Upper lobe of left lung (tissue), 6 donors: Measurements from ENCODE around the gene FBXW5. TPM values are rescaled to one million over a fixed set of nuclear protein-coding genes. Genes with fewer than 3 reads are reported as not detected.

Experiments
- ATAC-seq, 2 donors: fragments of 200-7000 bp; cut with Tn5 transposase; one replicate each; pipeline ENCODE4 v1.9.1; 2022; ENCODE audit warnings: mild to moderate bottlenecking in 2 of 2, moderate library complexity in 2 of 2; ENCODE audit not compliant: low FRiP score in 2 of 2
- DNase-seq, 2 donors: peaks; one replicate each; pipeline ENCODE4 v3.0.0-alpha.2; 2019 to 2020
- H3K27ac ChIP-seq, 4 donors: fragments of 200-600 bp; sonication (generic); one replicate each; pipeline ENCODE4 v1.5.1; 2016 to 2019
- H3K27me3 ChIP-seq, 4 donors: fragments of 200-600 bp; sonication (generic); one replicate each; pipeline ENCODE4 v1.5.1; 2017 to 2019
- H3K36me3 ChIP-seq, 4 donors: fragments of 200-600 bp; sonication (generic); one replicate each; pipeline ENCODE4 v1.5.1; 2016 to 2019
- H3K4me1 ChIP-seq, 4 donors: fragments of 200-600 bp; sonication (generic); one replicate each; pipeline ENCODE4 v1.5.1; 2018 to 2019
- H3K4me3 ChIP-seq, 4 donors: fragments of 200-600 bp; sonication (generic); one replicate each; pipeline ENCODE4 v1.5.1; 2017 to 2019; ENCODE audit warnings: mild to moderate bottlenecking in 2 of 4, moderate library complexity in 1 of 4
- H3K9me3 ChIP-seq, 4 donors: fragments of 200-600 bp; sonication (generic); one replicate each; pipeline ENCODE4 v1.5.1; 2018 to 2019
- CTCF ChIP-seq, 6 experiments: fragments of 450-650 bp in 4 of 6; fragments of 200-600 bp in 2 of 6; sonication (generic) in 2 of 6; IDR thresholded peaks; one replicate each; pipeline ENCODE4 v1.5.1; 2016 to 2019; ENCODE audit warnings: antibody characterized with exemption in 6 of 6
- EP300 ChIP-seq, 4 donors: sonication (generic); formaldehyde crosslinking; IDR thresholded peaks; one replicate each; pipeline ENCODE4 v1.5.1; 2017; ENCODE audit warnings: antibody characterized with exemption in 4 of 4, control low read depth in 2 of 4
- POLR2A ChIP-seq, 4 donors: fragments of 450-650 bp; IDR thresholded peaks; one replicate each; pipeline ENCODE4 v1.5.1; 2016 to 2017; ENCODE audit warnings: antibody characterized with exemption in 4 of 4, mild to moderate bottlenecking in 2 of 4
- POLR2AphosphoS5 ChIP-seq, 2 donors: sonication (generic); formaldehyde crosslinking; IDR thresholded peaks; one replicate each; pipeline ENCODE4 v1.5.1; 2017; ENCODE audit warnings: antibody characterized with exemption in 2 of 2
- WGBS, 2 donors: methylation state at CpG; one replicate each; pipeline ENCODE4 v1.1.5; 2017 to 2018; 5-methylcytosine and 5-hydroxymethylcytosine counted together
- total RNA-seq, 6 donors: library from RNA; depleted of rRNA in 4 of 6; stranded (reverse); fragments of >200 nt in 4 of 6; gene quantifications; one replicate each; pipeline versions ENCODE4 v1.1.0 to v1.2.1, GENCODE V29; 2016 to 2021
- donor health status: DM: no; HTN: no; CAD: no; lungs with moderate emphysema.
- donor health status: DM: no; HTN: yes; CAD: no; lungs with severe emphysema.

Gene FBXW5
- total RNA-seq, 6 donors from 2014 or later: 93.3 to 191 (median 153) TPM

- ATAC-seq (no peak), DNase-seq (peak in 1 of 2 donors; percentile 68)
- TF ChIP-seq POLR2AphosphoS5 (IDR thresholded peaks at IDR 0.05): no peak
- peaks cover 6 to 68% (median 48%) of the 10 kb centered on the region in 4 donors for H3K36me3 ChIP-seq
- no peaks in the 10 kb centered on the region for H3K9me3 ChIP-seq
- no peak overlapping the region for H3K4me3 ChIP-seq
- H3K27ac ChIP-seq: no peak overlapping the region
- H3K27me3 ChIP-seq: no peaks in the 10 kb centered on the region
- 95 to 97% methylated on average over 13 to 19 of the region's 19 CpGs for WGBS, 2 donors
- peaks cover 0 to 6% (median 0%) of the 10 kb centered on the region in 4 donors for H3K4me1 ChIP-seq
Observed at GRCh38 chr9:136923881-136924280, 20.7 kb downstream of the FBXW5 start.

GRCh38 chr9:136922540-136922939 is 22.0 kb downstream of the FBXW5 start:
- ATAC-seq: no peak
- no peaks in the 10 kb centered on the region for H3K27me3 ChIP-seq
- H3K4me3 ChIP-seq: no peak overlapping the region
- no peaks in the 10 kb centered on the region for H3K4me1 ChIP-seq
- H3K36me3 ChIP-seq: peaks cover 6 to 78% (median 52%) of the 10 kb centered on the region in 4 donors
- WGBS, 2 donors: 93 to 94% methylated on average over 17 to 19 of the region's 19 CpGs
- DNase-seq: peak in 1 of 2 donors; percentile 46
- no peak overlapping the region for H3K27ac ChIP-seq
- H3K9me3 ChIP-seq: no peaks in the 10 kb centered on the region
- no peak for TF ChIP-seq POLR2AphosphoS5 (IDR thresholded peaks at IDR 0.05)
- TF ChIP-seq EP300 (IDR thresholded peaks at IDR 0.05): no peak
- no peak for TF ChIP-seq CTCF (IDR thresholded peaks at IDR 0.05)
- TF ChIP-seq POLR2A (IDR thresholded peaks at IDR 0.05): no peak

- no peaks in the 10 kb centered on the region for H3K27me3 ChIP-seq
- H3K4me1 ChIP-seq: no peaks in the 10 kb centered on the region
- ATAC-seq: no peak
- H3K9me3 ChIP-seq: no peaks in the 10 kb centered on the region
- no peak overlapping the region for H3K4me3 ChIP-seq
- WGBS, 2 donors: 79 to 93% methylated on average over 9 to 10 of the region's 10 CpGs
- H3K36me3 ChIP-seq: peaks cover 6 to 80% (median 53%) of the 10 kb centered on the region in 4 donors
- no peak overlapping the region for H3K27ac ChIP-seq
- peak in 1 of 2 donors; percentile 63 for DNase-seq
- TF ChIP-seq EP300 (IDR thresholded peaks at IDR 0.05): no peak
- TF ChIP-seq CTCF (IDR thresholded peaks at IDR 0.05): no peak
- TF ChIP-seq POLR2AphosphoS5 (IDR thresholded peaks at IDR 0.05): no peak
- TF ChIP-seq POLR2A (IDR thresholded peaks at IDR 0.05): no peak
Observed at GRCh38 chr9:136921718-136922117, 22.8 kb downstream of the FBXW5 start.

GRCh38 chr9:136921307-136921706 is 23.2 kb downstream of the FBXW5 start:
- peak in 1 of 2 donors; percentile 50 for DNase-seq
- H3K9me3 ChIP-seq: no peaks in the 10 kb centered on the region
- H3K4me1 ChIP-seq: no peaks in the 10 kb centered on the region
- no peak overlapping the region for H3K4me3 ChIP-seq
- TF ChIP-seq EP300 (IDR thresholded peaks at IDR 0.05) (no peak), CTCF (IDR thresholded peaks at IDR 0.05) (no peak), POLR2A (IDR thresholded peaks at IDR 0.05) (no peak), POLR2AphosphoS5 (IDR thresholded peaks at IDR 0.05) (no peak)
- H3K27ac ChIP-seq: no peak overlapping the region
- WGBS, 2 donors: 97 to 100% methylated on average over 1 to 9 of the region's 11 CpGs
- H3K27me3 ChIP-seq: no peaks in the 10 kb centered on the region
- H3K36me3 ChIP-seq: peaks cover 6 to 80% (median 53%) of the 10 kb centered on the region in 4 donors
- no peak for ATAC-seq

- DNase-seq: no peak
- Histone ChIP-seq H3K9me3 (no peaks in the 10 kb centered on the region), H3K4me1 (no peaks in the 10 kb centered on the region), H3K27me3 (no peaks in the 10 kb centered on the region), H3K27ac (no peak overlapping the region), H3K36me3 (peaks cover 6 to 80% (median 51%) of the 10 kb centered on the region in 4 donors), H3K4me3 (no peak overlapping the region)
- no peak for TF ChIP-seq EP300 (IDR thresholded peaks at IDR 0.05)
- TF ChIP-seq CTCF (IDR thresholded peaks at IDR 0.05): no peak
- TF ChIP-seq POLR2AphosphoS5 (IDR thresholded peaks at IDR 0.05): no peak
- TF ChIP-seq POLR2A (IDR thresholded peaks at IDR 0.05): no peak
- WGBS, 2 donors: 97 to 100% methylated on average over 8 to 14 of the region's 14 CpGs
- no peak for ATAC-seq
Observed at GRCh38 chr9:136920734-136921231, 23.8 kb downstream of the FBXW5 start.
